GM12878 (cell line): ENCODE results near the gene ZNF511. TPM values are rescaled to one million over a fixed set of nuclear protein-coding genes. Genes with fewer than 3 reads are reported as not detected.
A peak's percentile ranks its signal among the peaks of the same experiment; 100 is the strongest.

ENCODE experiments used
- ATAC-seq: fragments of 200-7000 bp; cut with Tn5 transposase; 3 replicates; pipeline ENCODE4 v1.9.1; 2020; ENCODE audit warnings: mild to moderate bottlenecking, moderate library complexity
- BruUV-seq: library from RNA; stranded (reverse); fragments of 400-500 nt; replicated peaks from 2 replicates; lab custom pipeline; 2021; lab: Mats Ljungman, UMichigan
- CTCF ChIA-PET: fragments of 300-600 bp; sonication (Branson Sonifier 250); formaldehyde crosslinking; extraction: SDS; loops from one replicate; lab custom pipeline; 2021; ENCODE audit warnings: inconsistent platforms; lab: Yijun Ruan, JAX
- POLR2A ChIA-PET: fragments of 350-600 bp; formaldehyde crosslinking; extraction: SDS; loops from one replicate; lab custom pipeline; 2021; ENCODE audit warnings: inconsistent platforms; lab: Charles Lee
- RAD21 ChIA-PET: fragments of 300-600 bp; sonication (Branson Sonifier 250); formaldehyde crosslinking; loops from one replicate; lab custom pipeline; 2023; ENCODE audit warnings: antibody characterized with exemption; ENCODE audit not compliant: unreplicated experiment; lab: Charles Lee
- SMC1A ChIA-PET: fragments of 300-600 bp; sonication (Branson Sonifier 250); formaldehyde crosslinking; loops from one replicate; lab custom pipeline; 2023; ENCODE audit not compliant: unreplicated experiment, uncharacterized antibody; lab: Charles Lee
- DNase-seq: peaks from one replicate; pipeline ENCODE4 v3.0.0-alpha.2; 2011; ENCODE audit warnings: low read depth, low spot score
- FAIRE-seq: peaks from 3 replicates; lab custom pipeline; 2011; peaks lifted over from hg19 to GRCh38; lab: Jason Lieb, UNC
- H2AFZ ChIP-seq: 2 replicates; pipeline ENCODE4 v1.6.0; 2011; ENCODE audit warnings: low read depth, low read length, control low read depth; ENCODE audit not compliant: control insufficient read depth
- H3K27ac ChIP-seq: 2 replicates; pipeline ENCODE4 v1.5.1; 2011; ENCODE audit warnings: control low read depth; ENCODE audit not compliant: control insufficient read depth, insufficient read depth
- H3K27me3 ChIP-seq, 2 experiments: replicated peaks in 1 of 2; 2 replicates each; pipeline versions ENCODE4 v1.6.0 to v1.6.1; 2011; ENCODE audit warnings: low read length in 1 of 2; ENCODE audit not compliant: control insufficient read depth in 2 of 2, insufficient read depth in 2 of 2
- H3K36me3 ChIP-seq, 2 experiments: 2 replicates each; pipeline ENCODE4 v1.5.1; 2011; ENCODE audit warnings: low read length in 1 of 2; ENCODE audit not compliant: control insufficient read depth in 2 of 2, insufficient read depth in 2 of 2
- H3K4me1 ChIP-seq: 2 replicates; pipeline ENCODE4 v1.6.1; 2011; ENCODE audit warnings: mild to moderate bottlenecking, low read length, moderate library complexity, mixed read lengths; ENCODE audit not compliant: control insufficient read depth, insufficient read depth
- H3K4me2 ChIP-seq: 2 replicates; pipeline ENCODE4 v1.6.0; 2011; ENCODE audit warnings: control low read depth; ENCODE audit not compliant: control insufficient read depth, insufficient read depth
- H3K4me3 ChIP-seq: fragments of 200-600 bp; sonication (generic); 2 replicates; pipeline ENCODE4 v1.5.1; 2016
- H3K79me2 ChIP-seq: 2 replicates; pipeline ENCODE4 v1.6.0; 2011; ENCODE audit warnings: low read length; ENCODE audit not compliant: control insufficient read depth, insufficient read depth
- H3K9ac ChIP-seq: 2 replicates; pipeline ENCODE4 v1.8.0; 2011; ENCODE audit warnings: low read length, control low read depth, mixed read lengths; ENCODE audit not compliant: control insufficient read depth, insufficient read depth
- H3K9me3 ChIP-seq: replicated peaks from 3 replicates; pipeline ENCODE4 v1.5.1; 2011; ENCODE audit warnings: mild to moderate bottlenecking, low read length; ENCODE audit not compliant: control insufficient read depth, insufficient read depth
- H4K20me1 ChIP-seq: 2 replicates; pipeline ENCODE4 v1.6.0; 2011; ENCODE audit not compliant: control insufficient read depth, insufficient read depth
- BACH1 ChIP-seq: fragments of 450-650 bp; IDR thresholded peaks from 2 replicates; pipeline ENCODE4 v1.6.1; 2017; ENCODE audit warnings: mild to moderate bottlenecking, borderline replicate concordance
- BMI1 ChIP-seq: fragments of 450-650 bp; IDR thresholded peaks from 2 replicates; pipeline ENCODE4 v1.6.1; 2016; ENCODE audit warnings: mild to moderate bottlenecking, moderate library complexity, borderline replicate concordance
- HDAC2 ChIP-seq: fragments of 200-600 bp; sonication (generic); IDR thresholded peaks from 2 replicates; pipeline ENCODE4 v1.6.1; 2017
- MXI1 ChIP-seq: fragments of 150-350 bp; IDR thresholded peaks from 2 replicates; pipeline ENCODE4 v1.6.1; 2011; ENCODE audit warnings: low read depth, mild to moderate bottlenecking, inconsistent platforms, low read length, improper control_type of control experiment
- POLR2A ChIP-seq: IDR thresholded peaks from 2 replicates; pipeline ENCODE4 v1.6.1; 2011; ENCODE audit warnings: low read depth, mild to moderate bottlenecking, low read length
- TAF1 ChIP-seq: IDR thresholded peaks from 2 replicates; pipeline ENCODE4 v1.6.1; 2011; ENCODE audit warnings: mild to moderate bottlenecking, low read depth, low read length, borderline replicate concordance
- WRNIP1 ChIP-seq: IDR thresholded peaks from 2 replicates; pipeline ENCODE4 v1.6.1; 2011; ENCODE audit warnings: low read depth, low read length, improper control_type of control experiment, borderline replicate concordance
- YBX1 ChIP-seq: fragments of 450-650 bp; IDR thresholded peaks from 2 replicates; pipeline ENCODE4 v1.6.1; 2016; ENCODE audit warnings: antibody characterized with exemption
- WGBS: methylation state at CpG from one replicate; pipeline ENCODE4 v1.1.6; 2016; ENCODE audit warnings: low lambda C conversion rate; ENCODE audit not compliant: insufficient replicate concordance, insufficient coverage; ENCODE audit errors: missing lambda C conversion rate; 5-methylcytosine and 5-hydroxymethylcytosine counted together
- in situ Hi-C: fragments of 300-500 bp; cut with MboI; formaldehyde crosslinking; loops from 9 replicates; pipeline ENCODE4 v1.14.3; 2018; ENCODE audit warnings: mixed read lengths
- intact Hi-C: fragments of 100-400 bp; cut with micrococcal nuclease; formaldehyde crosslinking; loops from one replicate; pipeline ENCODE4 v1.14.2; 2022; ENCODE audit not compliant: unreplicated experiment
- polyA plus RNA-seq, 11 experiments: library from polyadenylated mRNA; depleted of rRNA in 4 of 11; unstranded in 6 of 11; stranded (reverse) in 5 of 11; fragments of >200 nt; fragmentation: Nextera tagmentation in 4 of 11; fragmentation: Illumina TruSeq in 1 of 11; extraction: Ambion mirVana in 4 of 11; extraction: Trizol in 1 of 11; gene quantifications; 1 replicate in 1 of 11; 2 replicates in 10 of 11; pipeline versions ENCODE4 v1.2.1 to v1.2.3, GENCODE V29; 2011 to 2016; ENCODE audit warnings: inconsistent platforms in 2 of 11, missing spikeins in 2 of 11, low read depth in 1 of 11
- total RNA-seq, 4 experiments: library from RNA; depleted of rRNA in 3 of 4; stranded (reverse); fragments of >200 nt in 3 of 4; fragmentation: Illumina TruSeq in 1 of 4; extraction: Trizol in 1 of 4; gene quantifications; 2 replicates each; pipeline versions ENCODE4 v1.2.1 to v1.2.3, GENCODE V29; 2013 to 2021
- TF ChIP-seq, protein P1 (sequence below): fragments of 450-650 bp; IDR thresholded peaks from 2 replicates; pipeline ENCODE4 v1.6.1; 2017; ENCODE audit warnings: antibody characterized with exemption, mild to moderate bottlenecking, moderate library complexity

ZNF511 gene
- total and polyA plus RNA-seq, 10 of the 15 experiments (the other 5 are each of a cell fraction or from before 2014, with no cell fraction given) = 0.58 to 110 (median 32.0) TPM

DNA sequence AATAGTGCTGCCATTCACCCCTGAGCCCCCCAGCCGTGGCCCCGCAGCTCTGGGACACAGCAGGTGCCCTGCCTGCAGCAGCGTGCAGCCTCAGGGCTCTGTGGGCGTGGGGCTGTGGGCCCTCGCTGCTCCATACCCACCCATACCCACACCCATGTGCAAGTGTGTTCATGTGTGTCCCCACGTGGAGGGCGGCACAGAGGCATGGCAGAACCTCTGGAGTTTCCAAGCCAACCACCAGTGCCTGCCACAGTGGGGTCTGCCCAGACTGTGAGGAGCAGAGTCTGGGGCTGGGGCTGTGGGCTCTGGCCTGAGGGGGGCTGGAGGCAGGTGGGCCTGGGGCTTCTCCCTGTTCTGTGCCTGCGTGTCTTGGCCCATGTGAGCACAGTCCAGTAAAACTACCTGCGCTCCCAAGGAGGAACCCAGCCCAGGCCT, 40.9 kb downstream of the ZNF511 start:
- Histone ChIP-seq H4K20me1 (no peaks in the 10 kb centered on the region), H3K4me3 (no peak overlapping the region), H3K4me2 (no peak overlapping the region), H3K9ac (no peak overlapping the region), H3K27me3 (no peaks in the 10 kb centered on the region; a peak in 1 of 4 replicates), H3K36me3 (no peaks in the 10 kb centered on the region), H3K4me1 (no peaks in the 10 kb centered on the region), H3K9me3 (no peaks in the 10 kb centered on the region), H3K79me2 (no peaks in the 10 kb centered on the region), H2AFZ (no peak overlapping the region), H3K27ac (no peak overlapping the region)
- FAIRE-seq (no peak), DNase-seq (no peak), ATAC-seq (no peak)
- no TSS peak for BruUV-seq
- RAD21 ChIA-PET = no interaction called here
- SMC1A ChIA-PET = no interaction called here
- CTCF ChIA-PET = no interaction called here
- 40% methylated on average over 9 of the region's 9 CpGs for WGBS
- intact Hi-C loops = no loop called here
- POLR2A ChIA-PET = no interaction called here
- no peak for TF ChIP-seq BMI1
- TF ChIP-seq, protein P1, sequence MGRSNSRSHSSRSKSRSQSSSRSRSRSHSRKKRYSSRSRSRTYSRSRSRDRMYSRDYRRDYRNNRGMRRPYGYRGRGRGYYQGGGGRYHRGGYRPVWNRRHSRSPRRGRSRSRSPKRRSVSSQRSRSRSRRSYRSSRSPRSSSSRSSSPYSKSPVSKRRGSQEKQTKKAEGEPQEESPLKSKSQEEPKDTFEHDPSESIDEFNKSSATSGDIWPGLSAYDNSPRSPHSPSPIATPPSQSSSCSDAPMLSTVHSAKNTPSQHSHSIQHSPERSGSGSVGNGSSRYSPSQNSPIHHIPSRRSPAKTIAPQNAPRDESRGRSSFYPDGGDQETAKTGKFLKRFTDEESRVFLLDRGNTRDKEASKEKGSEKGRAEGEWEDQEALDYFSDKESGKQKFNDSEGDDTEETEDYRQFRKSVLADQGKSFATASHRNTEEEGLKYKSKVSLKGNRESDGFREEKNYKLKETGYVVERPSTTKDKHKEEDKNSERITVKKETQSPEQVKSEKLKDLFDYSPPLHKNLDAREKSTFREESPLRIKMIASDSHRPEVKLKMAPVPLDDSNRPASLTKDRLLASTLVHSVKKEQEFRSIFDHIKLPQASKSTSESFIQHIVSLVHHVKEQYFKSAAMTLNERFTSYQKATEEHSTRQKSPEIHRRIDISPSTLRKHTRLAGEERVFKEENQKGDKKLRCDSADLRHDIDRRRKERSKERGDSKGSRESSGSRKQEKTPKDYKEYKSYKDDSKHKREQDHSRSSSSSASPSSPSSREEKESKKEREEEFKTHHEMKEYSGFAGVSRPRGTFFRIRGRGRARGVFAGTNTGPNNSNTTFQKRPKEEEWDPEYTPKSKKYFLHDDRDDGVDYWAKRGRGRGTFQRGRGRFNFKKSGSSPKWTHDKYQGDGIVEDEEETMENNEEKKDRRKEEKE = no peak
- peak; percentile 26; the same call in 1 of the 2 replicates for TF ChIP-seq POLR2A
- in situ Hi-C loops = no loop called here

DNA sequence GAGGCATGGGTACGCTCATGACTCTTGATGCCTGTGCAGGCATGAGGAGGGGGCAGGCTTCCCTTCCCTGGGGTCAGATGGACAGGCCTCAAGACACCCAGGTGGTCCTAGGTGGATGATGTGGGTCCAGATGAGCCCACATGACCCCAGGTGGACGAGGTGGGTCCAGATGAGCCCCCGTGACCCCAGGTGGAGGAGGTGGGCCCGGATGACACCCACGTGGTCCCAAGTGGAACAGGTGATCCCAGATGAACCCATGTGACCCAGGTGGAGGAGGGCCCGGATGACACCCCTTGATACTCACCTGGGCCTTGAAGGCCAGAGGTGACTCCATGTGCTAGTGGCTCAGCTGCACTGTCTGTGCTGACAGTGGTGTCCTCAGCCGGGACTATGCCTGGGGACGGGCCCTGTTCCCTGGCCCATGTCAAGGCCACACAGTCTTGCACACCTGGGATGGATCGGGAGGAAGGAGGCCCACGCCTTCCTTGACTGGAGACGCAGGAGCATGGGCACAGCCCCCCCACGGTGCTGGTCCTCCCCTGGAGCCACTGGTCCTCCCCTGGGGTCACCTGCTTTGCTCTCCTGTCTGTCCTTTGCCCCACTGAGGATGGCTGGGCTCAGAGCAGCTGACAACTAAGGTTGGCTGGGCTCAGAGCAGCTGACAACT, 41.7 kb downstream of the ZNF511 start:
- RAD21 ChIA-PET = no interaction called here
- no peaks in the 10 kb centered on the region for H3K9me3 ChIP-seq
- WGBS = 40% methylated on average over 12 of the region's 12 CpGs

More for the DNA sequence above, 41.7 kb downstream of the ZNF511 start:
- TF ChIP-seq POLR2A (0 out of 2 replicates have a peak, but pooled peaks have one; percentile 20), MXI1 (no peak), BACH1 (no peak), YBX1 (no peak), WRNIP1 (no peak), HDAC2 (no peak), TAF1 (no peak)
- Histone ChIP-seq H4K20me1 (no peaks in the 10 kb centered on the region), H3K4me1 (no peaks in the 10 kb centered on the region), H3K4me2 (no peak overlapping the region), H2AFZ (no peak overlapping the region), H3K9ac (no peak overlapping the region), H3K27ac (no peak overlapping the region), H3K4me3 (no peak overlapping the region), H3K79me2 (no peaks in the 10 kb centered on the region), H3K36me3 (no peaks in the 10 kb centered on the region), H3K27me3 (no peaks in the 10 kb centered on the region; a peak in 1 of 4 replicates)
- DNase-seq (no peak), ATAC-seq (no peak), FAIRE-seq (no peak)
- ChIA-PET SMC1A (no interaction called here), CTCF (no interaction called here), POLR2A (no interaction called here)
- in situ Hi-C loops (no loop called here), intact Hi-C loops (no loop called here)
- no TSS peak for BruUV-seq
